ENCODE measurements around the gene TOR1AIP2.
"Not testable (repeated sequence)": the region's sequence is repeated elsewhere in the genome, so short reads cannot be mapped to it uniquely, and the experiment has no call there.

Gene TOR1AIP2

DNA sequence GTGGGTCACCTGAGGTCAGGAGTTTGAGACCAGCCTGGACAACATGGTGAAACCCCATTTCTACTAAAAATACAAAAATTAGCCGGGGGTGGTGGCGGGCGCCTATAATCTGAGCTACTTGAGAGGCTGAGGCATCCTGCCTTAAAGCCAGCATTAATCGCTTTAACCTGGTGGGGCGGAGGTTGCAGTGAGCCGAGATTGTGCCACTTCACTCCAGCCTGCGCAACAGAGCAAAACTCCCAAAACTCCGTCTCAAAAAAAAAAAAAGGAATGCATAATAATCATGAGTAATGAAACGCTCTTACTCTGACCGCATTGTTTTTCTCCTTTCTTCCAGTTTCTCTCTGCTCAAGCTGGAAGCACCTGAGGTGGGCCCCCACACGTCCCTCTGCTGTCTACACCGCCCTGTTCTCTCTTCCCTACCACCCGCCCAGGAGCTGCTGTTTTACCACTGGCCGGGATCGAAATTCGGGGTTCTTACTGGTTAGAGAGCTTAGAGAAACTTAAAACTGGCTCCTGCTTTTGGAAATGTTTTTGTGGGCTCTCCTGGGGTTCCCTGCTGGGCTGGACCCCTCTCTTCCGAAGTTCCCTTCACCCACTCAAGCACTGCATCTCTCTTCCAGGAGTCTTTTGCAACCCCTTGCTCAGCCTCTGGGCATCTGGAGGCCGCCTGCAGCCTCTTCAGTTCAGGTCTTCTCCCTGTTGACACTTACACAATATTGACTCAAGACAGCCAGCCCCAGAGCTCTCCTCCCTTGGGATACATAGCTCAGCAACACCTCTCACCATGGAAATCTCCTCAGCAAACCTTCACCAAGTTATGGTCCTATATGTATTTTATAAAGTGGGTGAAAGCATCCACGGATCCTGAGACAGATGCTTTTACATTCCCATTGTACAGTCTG is 72.1 kb downstream of the TOR1AIP2 start:
- in situ Hi-C loops (cut with MboI; ENCODE audit: low sequenced_read_pairs, unreplicated experiment), result loop anchor here (10.0 to 25.0 kb wide), 2 partner anchors 91 to 718 kb away; partner anchors contain the start of gene TOR3A
- no peak for DNase-seq (ENCODE audit: low spot score)
- TF ChIP-seq, protein P1, sequence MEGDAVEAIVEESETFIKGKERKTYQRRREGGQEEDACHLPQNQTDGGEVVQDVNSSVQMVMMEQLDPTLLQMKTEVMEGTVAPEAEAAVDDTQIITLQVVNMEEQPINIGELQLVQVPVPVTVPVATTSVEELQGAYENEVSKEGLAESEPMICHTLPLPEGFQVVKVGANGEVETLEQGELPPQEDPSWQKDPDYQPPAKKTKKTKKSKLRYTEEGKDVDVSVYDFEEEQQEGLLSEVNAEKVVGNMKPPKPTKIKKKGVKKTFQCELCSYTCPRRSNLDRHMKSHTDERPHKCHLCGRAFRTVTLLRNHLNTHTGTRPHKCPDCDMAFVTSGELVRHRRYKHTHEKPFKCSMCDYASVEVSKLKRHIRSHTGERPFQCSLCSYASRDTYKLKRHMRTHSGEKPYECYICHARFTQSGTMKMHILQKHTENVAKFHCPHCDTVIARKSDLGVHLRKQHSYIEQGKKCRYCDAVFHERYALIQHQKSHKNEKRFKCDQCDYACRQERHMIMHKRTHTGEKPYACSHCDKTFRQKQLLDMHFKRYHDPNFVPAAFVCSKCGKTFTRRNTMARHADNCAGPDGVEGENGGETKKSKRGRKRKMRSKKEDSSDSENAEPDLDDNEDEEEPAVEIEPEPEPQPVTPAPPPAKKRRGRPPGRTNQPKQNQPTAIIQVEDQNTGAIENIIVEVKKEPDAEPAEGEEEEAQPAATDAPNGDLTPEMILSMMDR (IDR thresholded peaks at IDR 0.05; ENCODE audit: borderline replicate concordance, control extremely low read depth, extremely low read depth, insufficient read depth, missing control alignments), result no peak

DNA sequence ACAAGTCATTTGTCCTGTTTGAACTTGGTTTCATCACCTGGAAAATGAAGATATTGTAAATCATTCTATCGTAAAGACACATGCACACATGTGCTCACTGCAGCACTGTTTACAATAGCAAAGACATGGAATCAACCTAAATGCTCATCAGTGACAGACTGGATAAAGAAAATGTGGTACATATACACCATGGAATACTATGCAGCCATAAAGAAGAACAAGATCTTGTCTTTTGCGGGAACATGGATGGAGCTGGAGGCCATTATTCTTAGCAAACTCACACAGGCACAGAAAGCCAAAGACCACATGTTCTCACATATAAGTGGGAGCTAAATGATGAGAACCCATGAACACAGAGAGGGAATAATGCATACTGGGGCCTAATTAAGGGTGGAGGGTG is 73.2 kb downstream of the TOR1AIP2 start:
- in situ Hi-C loops (cut with MboI; ENCODE audit: low sequenced_read_pairs, unreplicated experiment), result loop anchor here (10.0 to 25.0 kb wide), 2 partner anchors 90 to 717 kb away; partner anchors contain the start of gene TOR3A
- not testable (repeated sequence) for DNase-seq (ENCODE audit: low spot score)

GRCh38 chr1:179803918-179804317 is 73.7 kb downstream of the TOR1AIP2 start:
- TF ChIP-seq, protein P1 (IDR thresholded peaks at IDR 0.05; ENCODE audit: borderline replicate concordance, control extremely low read depth, extremely low read depth, insufficient read depth, missing control alignments), result no peak
- in situ Hi-C loops (cut with MboI; ENCODE audit: low sequenced_read_pairs, unreplicated experiment), result loop anchor here (10.0 to 25.0 kb wide), 2 partner anchors 89 to 717 kb away; partner anchors contain the start of gene TOR3A
- no peak for DNase-seq (ENCODE audit: low spot score)

GRCh38 chr1:179803104-179803503 is 74.5 kb downstream of the TOR1AIP2 start:
- in situ Hi-C loops (cut with MboI; ENCODE audit: low sequenced_read_pairs, unreplicated experiment), result loop anchor here (10.0 to 25.0 kb wide), 2 partner anchors 88 to 716 kb away; partner anchors contain the start of gene TOR3A
- TF ChIP-seq, protein P1 (IDR thresholded peaks at IDR 0.05; ENCODE audit: borderline replicate concordance, control extremely low read depth, extremely low read depth, insufficient read depth, missing control alignments), result no peak

GRCh38 chr1:179800481-179800880 is 77.1 kb downstream of the TOR1AIP2 start:
- no peak for DNase-seq (ENCODE audit: low spot score)
- in situ Hi-C loops (cut with MboI; ENCODE audit: low sequenced_read_pairs, unreplicated experiment), result loop anchor here (10.0 to 25.0 kb wide), 2 partner anchors 86 to 713 kb away; partner anchors contain the start of gene TOR3A
- TF ChIP-seq, protein P1 (IDR thresholded peaks at IDR 0.05; ENCODE audit: borderline replicate concordance, control extremely low read depth, extremely low read depth, insufficient read depth, missing control alignments), result no peak

More at GRCh38 chr1:179803104-179803503, 74.5 kb downstream of the TOR1AIP2 start:
- no peak for DNase-seq (ENCODE audit: low spot score)

GRCh38 chr1:179798864-179799516 is 78.6 kb downstream of the TOR1AIP2 start:
- TF ChIP-seq, protein P1 (IDR thresholded peaks at IDR 0.05; ENCODE audit: borderline replicate concordance, control extremely low read depth, extremely low read depth, insufficient read depth, missing control alignments), result no peak
- in situ Hi-C loops (cut with MboI; ENCODE audit: low sequenced_read_pairs, unreplicated experiment), result no loop called here
- DNase-seq (ENCODE audit: low spot score), result no peak
